HepG2 (cell line): ENCODE measurements around the gene GRIK4. TPM values are rescaled to one million over a fixed set of nuclear protein-coding genes. Genes with fewer than 3 reads are reported as not detected.

Source experiments
- ATAC-seq: fragments of 200-7000 bp; cut with Tn5 transposase; 3 replicates; pipeline ENCODE4 v1.9.1; 2020; ENCODE audit warnings: mild to moderate bottlenecking, moderate library complexity
- BruUV-seq: library from RNA; stranded (reverse); fragments of 400-500 nt; replicated peaks from 2 replicates; lab custom pipeline; 2021; lab: Mats Ljungman, UMichigan
- CTCF ChIA-PET: fragments of 300-600 bp; formaldehyde crosslinking; extraction: SDS; loops from one replicate; lab custom pipeline; 2021; ENCODE audit warnings: low total read pairs, inconsistent platforms, low intra/inter-chr PET ratio; lab: Yijun Ruan, JAX
- POLR2A ChIA-PET: fragments of 350-600 bp; sonication (Branson Sonifier 250); formaldehyde crosslinking; loops from one replicate; lab custom pipeline; 2020; ENCODE audit warnings: antibody characterized with exemption, inconsistent platforms; lab: Yijun Ruan, JAX
- DNase-seq: peaks from one replicate; pipeline ENCODE4 v3.0.0-alpha.2; 2015; ENCODE audit warnings: low spot score
- FAIRE-seq: peaks from 3 replicates; lab custom pipeline; 2011; peaks lifted over from hg19 to GRCh38; lab: Jason Lieb, UNC
- H2AFZ ChIP-seq: one replicate; pipeline ENCODE4 v1.6.1; 2011; ENCODE audit warnings: low read length, inconsistent platforms
- H3K27ac ChIP-seq: fragments of 300-600 bp; 3 replicates; pipeline ENCODE4 v1.8.0; 2011; ENCODE audit warnings: mixed run types, mild to moderate bottlenecking, mixed read lengths, low read length, inconsistent platforms; ENCODE audit not compliant: insufficient read depth; ENCODE audit errors: extremely low read length
- H3K27me3 ChIP-seq, 2 experiments: fragments of 200-600 bp in 1 of 2; 2 replicates in 1 of 2; 3 replicates in 1 of 2; pipeline versions ENCODE4 v1.6.0 to v1.8.0; 2011; ENCODE audit warnings: low read length in 2 of 2, mild to moderate bottlenecking in 2 of 2, moderate library complexity in 2 of 2, inconsistent platforms in 1 of 2; ENCODE audit not compliant: insufficient read depth in 2 of 2, control insufficient read depth in 1 of 2
- H3K36me3 ChIP-seq, 2 experiments: fragments of 200-600 bp in 1 of 2; replicated peaks in 1 of 2; 2 replicates in 1 of 2; 3 replicates in 1 of 2; pipeline versions ENCODE4 v1.5.1 to v1.8.0; 2011; ENCODE audit warnings: low read length in 2 of 2, inconsistent platforms in 1 of 2; ENCODE audit not compliant: insufficient read depth in 2 of 2, control insufficient read depth in 1 of 2
- H3K4me1 ChIP-seq: 2 replicates; pipeline ENCODE4 v1.5.1; 2012; ENCODE audit warnings: low read length, inconsistent platforms; ENCODE audit not compliant: insufficient read depth
- H3K4me2 ChIP-seq: 2 replicates; pipeline ENCODE4 v1.6.0; 2011; ENCODE audit warnings: low read depth, low read length, inconsistent platforms
- H3K4me3 ChIP-seq, 3 experiments: fragments of 200-600 bp in 1 of 3; sonication (generic), shearing (Covaris generic) in 1 of 3; replicated peaks in 1 of 3; 2 replicates each; pipeline ENCODE4 v1.5.1; 2011 to 2016; ENCODE audit warnings: low read length in 3 of 3, inconsistent platforms in 2 of 3, low read depth in 2 of 3, mild to moderate bottlenecking in 2 of 3, control low read depth in 1 of 3, mixed read lengths in 1 of 3; ENCODE audit not compliant: insufficient read depth in 1 of 3
- H3K79me2 ChIP-seq: one replicate; pipeline ENCODE4 v1.6.1; 2011; ENCODE audit warnings: low read length, inconsistent platforms; ENCODE audit not compliant: insufficient read depth
- H3K9ac ChIP-seq: 2 replicates; pipeline ENCODE4 v1.6.0; 2011; ENCODE audit warnings: mild to moderate bottlenecking, low read depth, low read length, inconsistent platforms; ENCODE audit not compliant: insufficient read depth
- H3K9me3 ChIP-seq: 2 replicates; pipeline ENCODE4 v1.5.1; 2012; ENCODE audit warnings: mild to moderate bottlenecking, low read length
- H4K20me1 ChIP-seq: 2 replicates; pipeline ENCODE4 v1.6.0; 2011; ENCODE audit warnings: inconsistent platforms, mild to moderate bottlenecking, low read length, moderate library complexity; ENCODE audit not compliant: insufficient read depth
- FOXP1 ChIP-seq, 2 experiments: fragments of 450-650 bp in 1 of 2; IDR thresholded peaks; 2 replicates each; pipeline ENCODE4 v1.6.1; 2017 to 2018; ENCODE audit warnings: antibody characterized with exemption in 1 of 2
- GTF2F1 ChIP-seq: fragments of 150-350 bp; IDR thresholded peaks from 2 replicates; pipeline ENCODE4 v1.6.1; 2014; ENCODE audit warnings: low read length
- HES4 ChIP-seq: sonication (generic); formaldehyde crosslinking; IDR thresholded peaks from 2 replicates; pipeline ENCODE4 v1.9.0; 2021; ENCODE audit warnings: mild to moderate bottlenecking, missing genetic modification reagents, borderline replicate concordance
- KDM2A ChIP-seq: sonication (generic); formaldehyde crosslinking; IDR thresholded peaks from 2 replicates; pipeline ENCODE4 v1.4.0; 2020; ENCODE audit warnings: low read depth, missing genetic modification reagents, borderline replicate concordance
- STAG1 ChIP-seq: sonication (generic); formaldehyde crosslinking; IDR thresholded peaks from 2 replicates; pipeline ENCODE4 v1.4.0; 2020; ENCODE audit warnings: missing genetic modification reagents
- TBX2 ChIP-seq: sonication (generic); formaldehyde crosslinking; IDR thresholded peaks from 2 replicates; pipeline ENCODE4 v1.5.0; 2020; ENCODE audit warnings: missing genetic modification reagents, mild to moderate bottlenecking, borderline replicate concordance
- ZNF547 ChIP-seq: sonication (generic); formaldehyde crosslinking; IDR thresholded peaks from 2 replicates; pipeline ENCODE4 v1.5.1; 2020; ENCODE audit warnings: mild to moderate bottlenecking, missing genetic modification reagents
- ZNF747 ChIP-seq: sonication (generic); formaldehyde crosslinking; IDR thresholded peaks from 2 replicates; pipeline ENCODE4 v1.8.1; 2023; ENCODE audit warnings: missing genetic modification reagents, mild to moderate bottlenecking, borderline replicate concordance
- WGBS: methylation state at CpG from one replicate; pipeline ENCODE4 v1.1.6; 2017; ENCODE audit warnings: low lambda C conversion rate; 5-methylcytosine and 5-hydroxymethylcytosine counted together
- in situ Hi-C: cut with HindIII; loops from 2 replicates; pipeline ENCODE4 v1.10.0; 2017; ENCODE audit warnings: low pct_unique_long_range_greater_than_20kb; ENCODE audit not compliant: extremely low pct_ligation_motif_present
- intact Hi-C: fragments of 100-400 bp; cut with micrococcal nuclease; formaldehyde crosslinking; loops from one replicate; pipeline ENCODE4 v1.10.0; 2022; ENCODE audit not compliant: unreplicated experiment
- polyA plus RNA-seq, 8 experiments: library from polyadenylated mRNA; depleted of rRNA in 3 of 8; stranded (reverse) in 7 of 8; unstranded in 1 of 8; fragments of >200 nt; fragmentation: Illumina TruSeq in 4 of 8; extraction: Trizol in 4 of 8; gene quantifications; 2 replicates each; pipeline versions ENCODE4 v1.2.1 to v1.2.3, GENCODE V29; 2011 to 2016; ENCODE audit warnings: low read depth in 4 of 8, missing spikeins in 1 of 8, mixed read lengths in 1 of 8; ENCODE audit not compliant: insufficient read depth in 1 of 8
- total RNA-seq, 5 experiments: library from RNA; depleted of rRNA; stranded (reverse); fragments of >200 nt; fragmentation: Illumina TruSeq; extraction: Trizol; gene quantifications; 2 replicates each; pipeline ENCODE4 v1.2.3, GENCODE V29; 2016; ENCODE audit warnings: low read depth in 1 of 5
- TF ChIP-seq, protein P1 (sequence below): sonication (generic); formaldehyde crosslinking; IDR thresholded peaks from 2 replicates; pipeline ENCODE4 v1.5.1; 2020; ENCODE audit warnings: mild to moderate bottlenecking, missing genetic modification reagents, moderate library complexity
- TF ChIP-seq, protein P2 (sequence below): IDR thresholded peaks from 2 replicates; pipeline ENCODE4 v1.6.1; 2016; ENCODE audit warnings: low read depth, borderline replicate concordance
- TF ChIP-seq, protein P3 (sequence below): sonication (generic); formaldehyde crosslinking; IDR thresholded peaks from 2 replicates; pipeline ENCODE4 v1.8.1; 2023; ENCODE audit warnings: missing genetic modification reagents, inconsistent platforms, borderline replicate concordance
- TF ChIP-seq, protein P4 (sequence below): sonication (generic); formaldehyde crosslinking; IDR thresholded peaks from 2 replicates; pipeline ENCODE4 v1.5.1; 2020; ENCODE audit warnings: missing genetic modification reagents, mild to moderate bottlenecking, borderline replicate concordance
- TF ChIP-seq, protein P5 (sequence below): sonication (generic); formaldehyde crosslinking; IDR thresholded peaks from 2 replicates; pipeline ENCODE4 v1.4.0; 2020; ENCODE audit warnings: missing genetic modification reagents
- TF ChIP-seq, protein P6 (sequence below): sonication (generic); formaldehyde crosslinking; IDR thresholded peaks from 2 replicates; pipeline ENCODE4 v1.5.1; 2020; ENCODE audit warnings: missing genetic modification reagents, mild to moderate bottlenecking, borderline replicate concordance

GRIK4 gene
- total and polyA plus RNA-seq, 2 of the 13 experiments (the other 11 are each of a cell fraction or from before 2014, with no cell fraction given): 0.04 to 0.07 TPM

DNA sequence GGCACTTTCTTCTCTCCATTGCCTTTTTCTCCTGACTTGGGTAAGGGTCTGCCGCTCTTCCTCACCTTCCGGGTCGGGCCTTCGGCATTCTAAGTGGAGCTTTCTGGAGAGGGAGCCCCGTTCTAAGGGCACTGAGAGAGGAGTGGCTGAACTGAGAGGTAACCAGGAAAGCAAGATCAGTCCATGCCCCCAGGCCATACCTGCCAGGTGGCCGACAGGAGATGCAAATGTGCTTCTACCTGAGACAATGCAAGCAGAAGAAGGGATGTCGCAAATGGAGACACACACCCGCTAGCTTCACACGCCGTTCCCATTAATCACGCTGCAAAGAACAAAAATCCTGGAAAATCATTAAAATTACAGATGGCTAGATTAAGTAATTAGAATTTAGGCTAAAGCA, 356.0 kb downstream of the GRIK4 start (continued):
- TF ChIP-seq, protein P1, sequence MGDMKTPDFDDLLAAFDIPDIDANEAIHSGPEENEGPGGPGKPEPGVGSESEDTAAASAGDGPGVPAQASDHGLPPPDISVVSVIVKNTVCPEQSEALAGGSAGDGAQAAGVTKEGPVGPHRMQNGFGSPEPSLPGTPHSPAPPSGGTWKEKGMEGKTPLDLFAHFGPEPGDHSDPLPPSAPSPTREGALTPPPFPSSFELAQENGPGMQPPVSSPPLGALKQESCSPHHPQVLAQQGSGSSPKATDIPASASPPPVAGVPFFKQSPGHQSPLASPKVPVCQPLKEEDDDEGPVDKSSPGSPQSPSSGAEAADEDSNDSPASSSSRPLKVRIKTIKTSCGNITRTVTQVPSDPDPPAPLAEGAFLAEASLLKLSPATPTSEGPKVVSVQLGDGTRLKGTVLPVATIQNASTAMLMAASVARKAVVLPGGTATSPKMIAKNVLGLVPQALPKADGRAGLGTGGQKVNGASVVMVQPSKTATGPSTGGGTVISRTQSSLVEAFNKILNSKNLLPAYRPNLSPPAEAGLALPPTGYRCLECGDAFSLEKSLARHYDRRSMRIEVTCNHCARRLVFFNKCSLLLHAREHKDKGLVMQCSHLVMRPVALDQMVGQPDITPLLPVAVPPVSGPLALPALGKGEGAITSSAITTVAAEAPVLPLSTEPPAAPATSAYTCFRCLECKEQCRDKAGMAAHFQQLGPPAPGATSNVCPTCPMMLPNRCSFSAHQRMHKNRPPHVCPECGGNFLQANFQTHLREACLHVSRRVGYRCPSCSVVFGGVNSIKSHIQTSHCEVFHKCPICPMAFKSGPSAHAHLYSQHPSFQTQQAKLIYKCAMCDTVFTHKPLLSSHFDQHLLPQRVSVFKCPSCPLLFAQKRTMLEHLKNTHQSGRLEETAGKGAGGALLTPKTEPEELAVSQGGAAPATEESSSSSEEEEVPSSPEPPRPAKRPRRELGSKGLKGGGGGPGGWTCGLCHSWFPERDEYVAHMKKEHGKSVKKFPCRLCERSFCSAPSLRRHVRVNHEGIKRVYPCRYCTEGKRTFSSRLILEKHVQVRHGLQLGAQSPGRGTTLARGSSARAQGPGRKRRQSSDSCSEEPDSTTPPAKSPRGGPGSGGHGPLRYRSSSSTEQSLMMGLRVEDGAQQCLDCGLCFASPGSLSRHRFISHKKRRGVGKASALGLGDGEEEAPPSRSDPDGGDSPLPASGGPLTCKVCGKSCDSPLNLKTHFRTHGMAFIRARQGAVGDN (CRISPR knock-in tag): no peak
- no peak for TF ChIP-seq STAG1 (CRISPR knock-in tag)
- TF ChIP-seq KDM2A (CRISPR knock-in tag): no peak
- TF ChIP-seq FOXP1 (IDR thresholded peaks at IDR 0.05): no peak
- no peak for TF ChIP-seq FOXP1 (CRISPR knock-in tag; IDR thresholded peaks at IDR 0.05)
- no peak for TF ChIP-seq ZNF747 (CRISPR knock-in tag)

DNA sequence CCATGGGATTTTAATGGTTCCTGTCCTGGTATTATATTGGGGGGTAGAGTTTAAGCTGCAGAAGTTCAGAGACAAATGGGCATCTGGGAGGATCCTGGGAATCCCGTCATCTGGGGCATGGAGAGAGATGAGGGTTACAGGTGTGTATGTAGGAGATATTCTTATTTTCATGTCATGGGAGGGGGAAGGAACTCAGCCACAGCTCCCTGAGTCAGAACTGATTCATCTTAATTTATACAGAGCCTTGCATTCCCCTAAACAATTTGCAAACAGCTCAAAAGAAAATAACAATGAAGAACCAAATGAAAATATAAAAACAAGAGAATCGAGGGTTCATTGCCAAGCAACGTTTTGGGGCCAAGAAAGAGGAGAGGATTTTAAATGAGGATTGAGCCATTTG, 356.4 kb downstream of the GRIK4 start:
- intact Hi-C loops: no loop called here
- ChIA-PET CTCF (no interaction called here), POLR2A (no interaction called here)
- no peaks in the 10 kb centered on the region; a peak in 3 of 5 replicates for H3K27me3 ChIP-seq
- WGBS: 3% methylated on average over 3 of the region's 3 CpGs
- FAIRE-seq: no peak
- DNase-seq: no peak
- H3K27ac ChIP-seq: no peak overlapping the region
- H2AFZ ChIP-seq: no peak overlapping the region
- no peaks in the 10 kb centered on the region for H3K36me3 ChIP-seq
- no peak for ATAC-seq
- no peaks in the 10 kb centered on the region for H3K4me1 ChIP-seq
- no TSS peak for BruUV-seq
- no peak overlapping the region for H3K4me3 ChIP-seq
- H3K4me2 ChIP-seq: no peak overlapping the region
- in situ Hi-C loops: no loop called here
- H3K9me3 ChIP-seq: no peaks in the 10 kb centered on the region
- no peaks in the 10 kb centered on the region for H4K20me1 ChIP-seq
- H3K79me2 ChIP-seq: no peaks in the 10 kb centered on the region
- no peak overlapping the region for H3K9ac ChIP-seq
- TF ChIP-seq, protein P2, sequence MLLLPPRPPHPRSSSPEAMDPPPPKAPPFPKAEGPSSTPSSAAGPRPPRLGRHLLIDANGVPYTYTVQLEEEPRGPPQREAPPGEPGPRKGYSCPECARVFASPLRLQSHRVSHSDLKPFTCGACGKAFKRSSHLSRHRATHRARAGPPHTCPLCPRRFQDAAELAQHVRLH (CRISPR knock-in tag): no peak
- TF ChIP-seq, protein P3, sequence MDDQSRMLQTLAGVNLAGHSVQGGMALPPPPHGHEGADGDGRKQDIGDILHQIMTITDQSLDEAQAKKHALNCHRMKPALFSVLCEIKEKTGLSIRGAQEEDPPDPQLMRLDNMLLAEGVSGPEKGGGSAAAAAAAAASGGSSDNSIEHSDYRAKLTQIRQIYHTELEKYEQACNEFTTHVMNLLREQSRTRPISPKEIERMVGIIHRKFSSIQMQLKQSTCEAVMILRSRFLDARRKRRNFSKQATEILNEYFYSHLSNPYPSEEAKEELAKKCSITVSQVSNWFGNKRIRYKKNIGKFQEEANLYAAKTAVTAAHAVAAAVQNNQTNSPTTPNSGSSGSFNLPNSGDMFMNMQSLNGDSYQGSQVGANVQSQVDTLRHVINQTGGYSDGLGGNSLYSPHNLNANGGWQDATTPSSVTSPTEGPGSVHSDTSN (CRISPR knock-in tag): no peak
- TF ChIP-seq GTF2F1: no peak
- TF ChIP-seq, protein P4, sequence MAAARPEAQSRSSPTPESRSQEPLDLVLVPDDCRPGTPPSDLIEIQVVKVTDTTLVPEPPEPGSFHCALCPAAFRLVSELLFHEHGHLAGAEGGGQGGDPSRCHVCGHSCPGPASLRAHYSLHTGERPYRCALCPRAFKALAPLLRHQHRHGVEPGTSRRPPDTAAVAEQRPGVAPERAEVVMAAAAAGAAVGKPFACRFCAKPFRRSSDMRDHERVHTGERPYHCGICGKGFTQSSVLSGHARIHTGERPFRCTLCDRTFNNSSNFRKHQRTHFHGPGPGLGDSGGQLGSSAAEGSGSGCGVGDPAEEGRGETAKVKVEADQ (CRISPR knock-in tag): no peak
- no peak for TF ChIP-seq ZNF547 (CRISPR knock-in tag)
- TF ChIP-seq TBX2 (CRISPR knock-in tag): no peak
- TF ChIP-seq HES4: no peak
- TF ChIP-seq, protein P5, sequence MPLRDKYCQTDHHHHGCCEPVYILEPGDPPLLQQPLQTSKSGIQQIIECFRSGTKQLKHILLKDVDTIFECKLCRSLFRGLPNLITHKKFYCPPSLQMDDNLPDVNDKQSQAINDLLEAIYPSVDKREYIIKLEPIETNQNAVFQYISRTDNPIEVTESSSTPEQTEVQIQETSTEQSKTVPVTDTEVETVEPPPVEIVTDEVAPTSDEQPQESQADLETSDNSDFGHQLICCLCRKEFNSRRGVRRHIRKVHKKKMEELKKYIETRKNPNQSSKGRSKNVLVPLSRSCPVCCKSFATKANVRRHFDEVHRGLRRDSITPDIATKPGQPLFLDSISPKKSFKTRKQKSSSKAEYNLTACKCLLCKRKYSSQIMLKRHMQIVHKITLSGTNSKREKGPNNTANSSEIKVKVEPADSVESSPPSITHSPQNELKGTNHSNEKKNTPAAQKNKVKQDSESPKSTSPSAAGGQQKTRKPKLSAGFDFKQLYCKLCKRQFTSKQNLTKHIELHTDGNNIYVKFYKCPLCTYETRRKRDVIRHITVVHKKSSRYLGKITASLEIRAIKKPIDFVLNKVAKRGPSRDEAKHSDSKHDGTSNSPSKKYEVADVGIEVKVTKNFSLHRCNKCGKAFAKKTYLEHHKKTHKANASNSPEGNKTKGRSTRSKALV (CRISPR knock-in tag): no peak
- TF ChIP-seq, protein P6, sequence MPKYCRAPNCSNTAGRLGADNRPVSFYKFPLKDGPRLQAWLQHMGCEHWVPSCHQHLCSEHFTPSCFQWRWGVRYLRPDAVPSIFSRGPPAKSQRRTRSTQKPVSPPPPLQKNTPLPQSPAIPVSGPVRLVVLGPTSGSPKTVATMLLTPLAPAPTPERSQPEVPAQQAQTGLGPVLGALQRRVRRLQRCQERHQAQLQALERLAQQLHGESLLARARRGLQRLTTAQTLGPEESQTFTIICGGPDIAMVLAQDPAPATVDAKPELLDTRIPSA: no peak
